HT1080 (cell line): ENCODE measurements around the gene CSAD. TPM values are rescaled to one million over a fixed set of nuclear protein-coding genes. Genes with fewer than 3 reads are reported as not detected.

Experiments
- small RNA-seq: library from RNA; depleted of rRNA; stranded (forward); fragments of <200 nt; gene quantifications from one replicate; pipeline ENCODE3, GENCODE V24; 2014
- total RNA-seq: library from RNA; depleted of rRNA; stranded (reverse); fragments of >200 nt; shearing (Covaris generic); gene quantifications from 2 replicates; pipeline ENCODE4 v1.2.3, GENCODE V29; 2014; rRNA removed

CSAD gene
- total RNA-seq, 1 experiment from 2014 or later, result 3.1 TPM

Small RNA genes within 50 kb of the gene (small RNA-seq; reads per million reads assigned to genes)
- not detected for gene HIGD1AP1
- not detected for gene RNU6-333P

Other genes with a start within 250 kb of the CSAD start
- 358 and 373 TPM in 2 replicates for gene KRT18, start 231.8 kb downstream of the CSAD start, total RNA-seq
- gene EIF4B, start 174.5 kb downstream of the CSAD start, total RNA-seq, result 563 and 574 TPM in 2 replicates
- 29.1 and 32.5 TPM in 2 replicates for gene TNS2, start 130.9 kb downstream of the CSAD start, total RNA-seq
- 11.4 and 12.7 TPM in 2 replicates for gene SPRYD3, start 101.5 kb downstream of the CSAD start, total RNA-seq
- gene IGFBP6, start 83.3 kb downstream of the CSAD start, total RNA-seq, result 58.5 and 72.9 TPM in 2 replicates
- gene SOAT2, start 77.4 kb downstream of the CSAD start, total RNA-seq, result not detected in 2 replicates
- gene ZNF740, start 203 bp downstream of the CSAD start, total RNA-seq, result 15.9 and 19.0 TPM in 2 replicates
- not detected in 2 replicates for gene ITGB7, start 26.3 kb upstream of the CSAD start, total RNA-seq
- 10.8 and 17.4 TPM in 2 replicates for gene RARG, start 51.3 kb upstream of the CSAD start, total RNA-seq
- gene ESPL1, start 87.4 kb upstream of the CSAD start, total RNA-seq, result 16.8 and 20.0 TPM in 2 replicates
- gene PFDN5, start 114.6 kb upstream of the CSAD start, total RNA-seq, result 309 and 490 TPM in 2 replicates
- 108 and 119 TPM in 2 replicates for gene MYG1, start 118.8 kb upstream of the CSAD start, total RNA-seq
- gene AAAS, start 140.7 kb upstream of the CSAD start, total RNA-seq, result 117 and 134 TPM in 2 replicates
- gene SP7, start 155.4 kb upstream of the CSAD start, total RNA-seq, result 0.10 TPM in 1 of 2 replicates, not detected in the other
- gene SP1, start 199.3 kb upstream of the CSAD start, total RNA-seq, result 25.7 and 36.9 TPM in 2 replicates
- 0.27 TPM in 1 of 2 replicates, not detected in the other for gene AMHR2, start 242.9 kb upstream of the CSAD start, total RNA-seq